PC-9 (cell line): Measurements from ENCODE around the gene DDR2. TPM values are rescaled to one million over a fixed set of nuclear protein-coding genes. Genes with fewer than 3 reads are reported as not detected.

Source experiments
- BruUV-seq: library from RNA; stranded (reverse); fragments of 400-500 nt; replicated peaks from 2 replicates; lab custom pipeline; 2021; lab: Mats Ljungman, UMichigan
- CTCF ChIA-PET: fragments of 300-600 bp; sonication (Branson Sonifier 250); formaldehyde crosslinking; loops from one replicate; lab custom pipeline; 2022; ENCODE audit warnings: antibody characterized with exemption; lab: Charles Lee
- POLR2A ChIA-PET: fragments of 300-600 bp; sonication (Branson Sonifier 250); formaldehyde crosslinking; loops from one replicate; lab custom pipeline; 2022; ENCODE audit warnings: antibody characterized with exemption; ENCODE audit not compliant: unreplicated experiment; lab: Charles Lee
- DNase-seq, 2 experiments: peaks; one replicate each; pipeline versions ENCODE4 v3.0.0 to v3.0.0-alpha.2; 2015 to 2022; ENCODE audit warnings: mixed read lengths in 1 of 2
- H2AFZ ChIP-seq: fragments of 200-600 bp; sonication (generic); 2 replicates; pipeline ENCODE4 v1.8.1; 2017; ENCODE audit warnings: antibody characterized with exemption
- H3F3A ChIP-seq: fragments of 200-600 bp; sonication (generic); 2 replicates; pipeline ENCODE4 v1.8.1; 2017; ENCODE audit warnings: antibody characterized with exemption, mild to moderate bottlenecking, low read depth; ENCODE audit not compliant: insufficient read depth
- H3K27ac ChIP-seq: fragments of 200-600 bp; sonication (generic); 2 replicates; pipeline ENCODE4 v1.6.1; 2016; ENCODE audit warnings: mixed run types
- H3K27me3 ChIP-seq: fragments of 200-600 bp; sonication (generic); 2 replicates; pipeline ENCODE4 v1.6.1; 2016; ENCODE audit warnings: low read depth, mixed run types; ENCODE audit not compliant: insufficient read depth
- H3K36me3 ChIP-seq: fragments of 200-600 bp; sonication (generic); 2 replicates; pipeline ENCODE4 v1.6.1; 2016; ENCODE audit warnings: low read depth, mixed run types
- H3K4me1 ChIP-seq: fragments of 200-600 bp; sonication (generic); replicated peaks from 2 replicates; pipeline ENCODE4 v1.6.1; 2016; ENCODE audit warnings: mixed run types; ENCODE audit not compliant: insufficient read depth
- H3K4me2 ChIP-seq: fragments of 200-600 bp; sonication (generic); 2 replicates; pipeline ENCODE4 v1.6.1; 2017; ENCODE audit warnings: mixed run types
- H3K4me3 ChIP-seq: fragments of 200-600 bp; sonication (generic); 2 replicates; pipeline ENCODE4 v1.6.1; 2016; ENCODE audit warnings: mixed run types
- H3K79me2 ChIP-seq: fragments of 200-600 bp; sonication (generic); 2 replicates; pipeline ENCODE4 v1.6.1; 2017; ENCODE audit warnings: low read depth, mixed run types
- H3K9me2 ChIP-seq: fragments of 200-600 bp; sonication (generic); 2 replicates; pipeline ENCODE4 v1.8.1; 2017; ENCODE audit warnings: mild to moderate bottlenecking; ENCODE audit not compliant: insufficient read depth
- H3K9me3 ChIP-seq: fragments of 200-600 bp; sonication (generic); 2 replicates; pipeline ENCODE4 v1.8.1; 2016; ENCODE audit warnings: low read depth; ENCODE audit not compliant: insufficient read depth
- H4K20me1 ChIP-seq: fragments of 200-600 bp; sonication (generic); 2 replicates; pipeline ENCODE4 v1.8.1; 2017; ENCODE audit not compliant: insufficient read depth
- EZH2 ChIP-seq: fragments of 200-600 bp; sonication (generic); IDR thresholded peaks from 2 replicates; pipeline ENCODE4 v1.8.0; 2017; ENCODE audit warnings: antibody characterized with exemption, low read depth
- intact Hi-C: fragments of 100-400 bp; cut with micrococcal nuclease; formaldehyde crosslinking; loops from one replicate; pipeline ENCODE4 v1.10.0; 2022; ENCODE audit not compliant: unreplicated experiment
- total RNA-seq: library from RNA; stranded (reverse); gene quantifications from 2 replicates; pipeline ENCODE4 v1.2.3, GENCODE V29; 2021
- TF ChIP-seq, protein P1 (sequence below): fragments of 200-600 bp; sonication (generic); conservative IDR thresholded peaks from 2 replicates; pipeline ENCODE4 v1.6.1; 2017; ENCODE audit warnings: mixed run types, antibody characterized with exemption, mild to moderate bottlenecking, moderate library complexity

The DDR2 gene
- total RNA-seq, 1 experiment from 2014 or later: 0.35 TPM

DNA sequence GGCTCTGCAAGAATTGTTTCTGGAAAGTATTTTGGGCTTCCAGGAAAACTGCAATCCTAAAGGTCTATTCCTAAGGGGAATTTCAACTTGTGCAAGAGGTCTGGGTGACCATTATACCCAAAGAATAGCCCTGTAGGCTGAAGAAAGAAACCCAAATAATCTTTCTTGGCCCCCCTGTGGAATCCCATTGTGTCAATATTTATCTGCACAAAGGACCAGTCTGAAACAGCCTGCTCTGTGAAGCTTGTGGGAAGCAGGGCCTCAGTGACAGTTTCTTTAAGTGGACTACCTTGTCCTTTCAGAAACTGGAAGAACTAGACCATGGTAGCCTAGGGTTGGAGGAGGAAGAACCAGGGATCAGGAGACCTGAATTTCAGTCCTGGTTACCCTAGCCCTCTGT lies 99.8 kb downstream of the DDR2 start:
- intact Hi-C loops: no loop called here
- no peak for TF ChIP-seq EZH2
- TF ChIP-seq, protein P1, sequence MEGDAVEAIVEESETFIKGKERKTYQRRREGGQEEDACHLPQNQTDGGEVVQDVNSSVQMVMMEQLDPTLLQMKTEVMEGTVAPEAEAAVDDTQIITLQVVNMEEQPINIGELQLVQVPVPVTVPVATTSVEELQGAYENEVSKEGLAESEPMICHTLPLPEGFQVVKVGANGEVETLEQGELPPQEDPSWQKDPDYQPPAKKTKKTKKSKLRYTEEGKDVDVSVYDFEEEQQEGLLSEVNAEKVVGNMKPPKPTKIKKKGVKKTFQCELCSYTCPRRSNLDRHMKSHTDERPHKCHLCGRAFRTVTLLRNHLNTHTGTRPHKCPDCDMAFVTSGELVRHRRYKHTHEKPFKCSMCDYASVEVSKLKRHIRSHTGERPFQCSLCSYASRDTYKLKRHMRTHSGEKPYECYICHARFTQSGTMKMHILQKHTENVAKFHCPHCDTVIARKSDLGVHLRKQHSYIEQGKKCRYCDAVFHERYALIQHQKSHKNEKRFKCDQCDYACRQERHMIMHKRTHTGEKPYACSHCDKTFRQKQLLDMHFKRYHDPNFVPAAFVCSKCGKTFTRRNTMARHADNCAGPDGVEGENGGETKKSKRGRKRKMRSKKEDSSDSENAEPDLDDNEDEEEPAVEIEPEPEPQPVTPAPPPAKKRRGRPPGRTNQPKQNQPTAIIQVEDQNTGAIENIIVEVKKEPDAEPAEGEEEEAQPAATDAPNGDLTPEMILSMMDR: no peak
- Histone ChIP-seq H3K9me3 (no peaks in the 10 kb centered on the region), H3K27me3 (no peaks in the 10 kb centered on the region), H4K20me1 (no peaks in the 10 kb centered on the region), H3K4me1 (no peaks in the 10 kb centered on the region), H3K4me3 (no peak overlapping the region), H3F3A (no peaks in the 10 kb centered on the region), H3K79me2 (no peaks in the 10 kb centered on the region), H3K36me3 (no peaks in the 10 kb centered on the region), H3K4me2 (no peak overlapping the region), H2AFZ (no peak overlapping the region), H3K9me2 (0 out of 2 replicates have a peak, but pooled peaks cover 4% of the 10 kb centered on the region), H3K27ac (no peak overlapping the region)
- POLR2A ChIA-PET: no interaction called here
- CTCF ChIA-PET: no interaction called here
- BruUV-seq: no TSS peak
- DNase-seq: no peak

DNA sequence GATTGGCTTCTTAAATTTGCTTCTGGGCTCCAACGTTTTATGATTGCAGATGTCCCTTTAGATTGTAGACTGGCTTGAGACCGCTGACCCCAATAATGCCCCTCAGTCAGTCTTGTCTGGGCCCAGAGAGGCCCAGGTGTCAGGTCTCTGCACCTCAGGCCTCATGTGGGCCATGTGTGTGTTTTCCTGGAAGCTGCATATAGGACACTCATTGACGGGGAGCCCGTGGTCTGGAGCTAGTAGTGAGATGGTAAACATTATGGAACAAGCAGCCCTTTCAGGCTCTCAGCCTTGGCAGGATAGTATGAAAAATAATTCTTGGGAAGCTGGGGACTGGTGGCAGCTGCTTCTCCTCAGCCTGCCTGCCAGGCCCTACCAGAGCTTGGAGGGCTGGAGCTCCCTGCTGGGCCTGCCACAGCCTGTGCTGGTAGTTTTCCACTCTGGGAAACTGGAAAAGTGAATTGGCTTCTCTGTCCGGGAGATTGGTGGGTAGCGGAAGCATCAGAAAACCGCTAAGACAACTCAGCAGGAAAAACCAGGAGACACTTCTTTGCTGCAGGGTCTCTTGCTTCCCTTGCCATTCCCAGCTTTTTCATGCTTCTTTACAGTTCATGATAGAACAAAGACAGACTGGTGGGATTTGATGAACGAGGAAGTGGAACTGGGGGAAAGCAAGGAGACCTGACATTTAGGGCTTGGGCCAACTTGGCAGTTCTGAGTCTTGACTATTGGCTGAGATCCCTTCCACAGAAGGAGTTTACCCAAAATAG lies 100.5 kb downstream of the DDR2 start:
- no peaks in the 10 kb centered on the region for H3K9me3 ChIP-seq
- H4K20me1 ChIP-seq: no peaks in the 10 kb centered on the region
- intact Hi-C loops: no loop called here
- TF ChIP-seq, protein P1: no peak
- no peak for TF ChIP-seq EZH2
- 0 out of 2 replicates have a peak, but pooled peaks cover 4% of the 10 kb centered on the region for H3K9me2 ChIP-seq
- CTCF ChIA-PET: no interaction called here
- BruUV-seq: no TSS peak
- no peak overlapping the region for H3K4me2 ChIP-seq
- no peaks in the 10 kb centered on the region for H3K4me1 ChIP-seq
- no peaks in the 10 kb centered on the region for H3F3A ChIP-seq
- POLR2A ChIA-PET: no interaction called here
- no peaks in the 10 kb centered on the region for H3K36me3 ChIP-seq
- DNase-seq: no peak
- H3K27ac ChIP-seq: no peak overlapping the region
- no peaks in the 10 kb centered on the region for H3K79me2 ChIP-seq
- no peak overlapping the region for H2AFZ ChIP-seq
- no peaks in the 10 kb centered on the region for H3K27me3 ChIP-seq
- H3K4me3 ChIP-seq: no peak overlapping the region

DNA sequence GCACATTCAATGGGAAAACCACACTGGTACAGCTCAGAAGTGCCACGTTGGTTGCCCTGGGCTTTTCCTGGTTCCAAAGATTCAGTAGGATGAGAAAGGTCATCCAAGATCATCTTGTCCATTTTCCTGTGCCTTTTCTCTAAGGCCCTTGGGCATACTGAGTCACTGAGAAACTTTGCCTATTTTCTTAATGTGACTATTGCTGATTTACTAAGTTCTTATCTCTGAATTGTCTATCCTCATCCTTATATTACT lies 101.0 kb downstream of the DDR2 start:
- no peak overlapping the region for H3K27ac ChIP-seq
- no peaks in the 10 kb centered on the region for H3K36me3 ChIP-seq
- H3K4me2 ChIP-seq: no peak overlapping the region
- H4K20me1 ChIP-seq: no peaks in the 10 kb centered on the region
- no peaks in the 10 kb centered on the region for H3K4me1 ChIP-seq
- no peaks in the 10 kb centered on the region for H3K27me3 ChIP-seq
- no peaks in the 10 kb centered on the region for H3K9me3 ChIP-seq
- intact Hi-C loops: no loop called here
- H3K79me2 ChIP-seq: no peaks in the 10 kb centered on the region
- ChIA-PET POLR2A (no interaction called here), CTCF (no interaction called here)
- H3K4me3 ChIP-seq: no peak overlapping the region
- DNase-seq: no peak
- H2AFZ ChIP-seq: no peak overlapping the region
- BruUV-seq: no TSS peak
- TF ChIP-seq, protein P1: no peak
- no peak for TF ChIP-seq EZH2
- H3K9me2 ChIP-seq: 0 out of 2 replicates have a peak, but pooled peaks cover 4% of the 10 kb centered on the region
- no peaks in the 10 kb centered on the region for H3F3A ChIP-seq
